Ishikawa (cell line): Measurements from ENCODE around the gene CCDC187.

ENCODE experiments used
- CEBPB ChIP-seq: IDR thresholded peaks from 2 replicates; pipeline ENCODE4 v1.6.1; 2012
- CREB1 ChIP-seq: IDR thresholded peaks from 2 replicates; pipeline ENCODE4 v1.6.1; 2012; ENCODE audit warnings: low read depth
- EGR1 ChIP-seq: IDR thresholded peaks from 2 replicates; pipeline ENCODE4 v1.6.1; 2012
- EP300 ChIP-seq: IDR thresholded peaks from 2 replicates; pipeline ENCODE4 v1.6.1; 2012; ENCODE audit warnings: borderline replicate concordance
- FOXM1 ChIP-seq: IDR thresholded peaks from 2 replicates; pipeline ENCODE4 v1.6.1; 2012; ENCODE audit warnings: low read depth, borderline replicate concordance
- NFIC ChIP-seq: IDR thresholded peaks from 2 replicates; pipeline ENCODE4 v1.6.1; 2012
- RAD21 ChIP-seq: IDR thresholded peaks from 2 replicates; pipeline ENCODE4 v1.6.1; 2012; ENCODE audit warnings: low read depth
- TAF1 ChIP-seq: IDR thresholded peaks from 2 replicates; pipeline ENCODE4 v1.6.1; 2012; ENCODE audit warnings: low read depth, mild to moderate bottlenecking
- TCF12 ChIP-seq: IDR thresholded peaks from 2 replicates; pipeline ENCODE4 v1.6.1; 2012; ENCODE audit warnings: low read depth
- TEAD4 ChIP-seq: IDR thresholded peaks from 2 replicates; pipeline ENCODE4 v1.6.1; 2012
- YY1 ChIP-seq: IDR thresholded peaks from 2 replicates; pipeline ENCODE4 v1.6.1; 2012; ENCODE audit warnings: low read depth
- ZBTB7A ChIP-seq: IDR thresholded peaks from 2 replicates; pipeline ENCODE4 v1.6.1; 2012; ENCODE audit warnings: low read depth
- TF ChIP-seq, protein P1 (sequence below): IDR thresholded peaks from 2 replicates; pipeline ENCODE4 v1.6.1; 2012
- TF ChIP-seq, protein P2 (sequence below): IDR thresholded peaks from 2 replicates; pipeline ENCODE4 v1.6.1; 2012
- TF ChIP-seq, protein P3 (sequence below): IDR thresholded peaks from 2 replicates; pipeline ENCODE4 v1.6.1; 2012; ENCODE audit warnings: low read depth, mild to moderate bottlenecking

Gene CCDC187

DNA sequence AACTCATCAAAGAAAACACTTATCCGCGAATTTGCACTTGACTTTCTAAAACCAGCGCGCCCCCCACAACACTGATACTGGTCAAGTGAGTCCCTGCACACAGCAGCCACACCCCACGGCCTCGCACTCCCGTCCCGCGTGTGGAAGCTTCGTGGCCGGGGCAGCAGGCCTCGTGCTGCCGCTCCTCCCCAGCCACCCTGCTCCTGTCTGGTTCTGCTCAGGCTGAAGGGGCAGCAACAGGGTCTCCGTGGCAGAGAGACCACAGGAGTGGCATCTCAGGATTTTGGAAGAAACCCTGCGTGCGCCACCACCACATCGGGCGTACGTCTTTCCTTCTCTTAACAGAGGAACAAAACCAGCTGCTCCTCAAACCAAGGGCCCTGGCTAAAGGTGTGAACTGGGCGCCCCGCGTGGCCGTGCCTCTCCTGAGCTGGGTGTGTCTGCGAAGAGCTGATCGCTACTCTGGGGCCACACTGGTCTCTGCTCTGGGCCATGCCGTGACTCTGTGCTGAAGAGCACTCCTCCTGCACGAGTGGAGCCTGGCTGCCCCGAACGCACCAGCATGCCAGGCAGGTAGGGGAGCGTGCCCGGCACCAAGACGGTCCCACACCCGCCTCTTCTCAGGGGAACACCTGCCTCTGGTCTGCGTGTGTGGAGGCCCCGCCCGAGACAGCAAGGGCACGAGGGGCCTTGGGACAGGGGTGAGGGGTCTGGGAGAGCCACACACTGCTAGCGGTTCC is 81.6 kb downstream of the CCDC187 start:
- TF ChIP-seq, protein P1, sequence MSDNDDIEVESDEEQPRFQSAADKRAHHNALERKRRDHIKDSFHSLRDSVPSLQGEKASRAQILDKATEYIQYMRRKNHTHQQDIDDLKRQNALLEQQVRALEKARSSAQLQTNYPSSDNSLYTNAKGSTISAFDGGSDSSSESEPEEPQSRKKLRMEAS = no peak
- TF ChIP-seq FOXM1 (no peak), EP300 (no peak), TAF1 (no peak), CEBPB (no peak), ZBTB7A (no peak), TEAD4 (no peak), TCF12 (no peak), NFIC (no peak), EGR1 (no peak), RAD21 (no peak), CREB1 (no peak)
- TF ChIP-seq, protein P2, sequence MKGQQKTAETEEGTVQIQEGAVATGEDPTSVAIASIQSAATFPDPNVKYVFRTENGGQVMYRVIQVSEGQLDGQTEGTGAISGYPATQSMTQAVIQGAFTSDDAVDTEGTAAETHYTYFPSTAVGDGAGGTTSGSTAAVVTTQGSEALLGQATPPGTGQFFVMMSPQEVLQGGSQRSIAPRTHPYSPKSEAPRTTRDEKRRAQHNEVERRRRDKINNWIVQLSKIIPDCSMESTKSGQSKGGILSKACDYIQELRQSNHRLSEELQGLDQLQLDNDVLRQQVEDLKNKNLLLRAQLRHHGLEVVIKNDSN = no peak

DNA sequence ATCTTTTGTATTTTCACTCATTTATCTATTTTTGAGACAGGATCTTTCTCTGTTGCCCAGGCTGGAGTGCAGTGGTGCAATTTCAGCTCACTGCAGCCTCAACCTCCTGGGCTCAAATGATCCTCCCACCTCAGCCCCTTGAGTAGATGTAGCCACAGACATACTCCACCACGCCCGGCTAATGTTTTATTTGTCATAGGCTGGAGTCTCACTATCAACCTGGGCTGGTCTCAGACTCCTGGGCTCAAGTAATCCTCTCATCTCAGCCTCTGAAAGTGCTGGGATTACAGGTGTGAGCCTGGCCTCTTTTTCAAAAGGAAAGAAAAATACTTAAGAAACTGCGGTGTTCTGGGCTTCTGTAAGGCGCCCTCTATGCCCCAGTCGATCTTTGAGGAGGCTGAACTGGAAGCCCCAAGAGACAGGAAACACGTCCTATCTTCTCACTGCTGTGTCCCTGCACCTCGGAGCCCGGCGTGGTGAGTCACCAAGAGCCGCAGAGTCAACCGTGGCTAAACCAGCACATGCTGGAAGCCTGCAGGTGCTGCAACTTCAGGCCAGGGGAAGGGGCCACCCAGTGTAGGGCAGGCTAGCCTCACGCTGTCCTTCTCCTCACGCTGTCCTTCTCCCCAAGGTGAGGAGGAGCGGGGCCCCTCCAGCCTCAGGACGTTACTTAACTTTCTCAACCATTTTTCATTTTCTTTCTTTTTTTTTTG is 83.7 kb downstream of the CCDC187 start:
- TF ChIP-seq TAF1 (no peak), FOXM1 (no peak), CEBPB (no peak), CREB1 (no peak), ZBTB7A (no peak), RAD21 (no peak), EP300 (no peak), TCF12 (no peak), YY1 (no peak)
- TF ChIP-seq, protein P3, sequence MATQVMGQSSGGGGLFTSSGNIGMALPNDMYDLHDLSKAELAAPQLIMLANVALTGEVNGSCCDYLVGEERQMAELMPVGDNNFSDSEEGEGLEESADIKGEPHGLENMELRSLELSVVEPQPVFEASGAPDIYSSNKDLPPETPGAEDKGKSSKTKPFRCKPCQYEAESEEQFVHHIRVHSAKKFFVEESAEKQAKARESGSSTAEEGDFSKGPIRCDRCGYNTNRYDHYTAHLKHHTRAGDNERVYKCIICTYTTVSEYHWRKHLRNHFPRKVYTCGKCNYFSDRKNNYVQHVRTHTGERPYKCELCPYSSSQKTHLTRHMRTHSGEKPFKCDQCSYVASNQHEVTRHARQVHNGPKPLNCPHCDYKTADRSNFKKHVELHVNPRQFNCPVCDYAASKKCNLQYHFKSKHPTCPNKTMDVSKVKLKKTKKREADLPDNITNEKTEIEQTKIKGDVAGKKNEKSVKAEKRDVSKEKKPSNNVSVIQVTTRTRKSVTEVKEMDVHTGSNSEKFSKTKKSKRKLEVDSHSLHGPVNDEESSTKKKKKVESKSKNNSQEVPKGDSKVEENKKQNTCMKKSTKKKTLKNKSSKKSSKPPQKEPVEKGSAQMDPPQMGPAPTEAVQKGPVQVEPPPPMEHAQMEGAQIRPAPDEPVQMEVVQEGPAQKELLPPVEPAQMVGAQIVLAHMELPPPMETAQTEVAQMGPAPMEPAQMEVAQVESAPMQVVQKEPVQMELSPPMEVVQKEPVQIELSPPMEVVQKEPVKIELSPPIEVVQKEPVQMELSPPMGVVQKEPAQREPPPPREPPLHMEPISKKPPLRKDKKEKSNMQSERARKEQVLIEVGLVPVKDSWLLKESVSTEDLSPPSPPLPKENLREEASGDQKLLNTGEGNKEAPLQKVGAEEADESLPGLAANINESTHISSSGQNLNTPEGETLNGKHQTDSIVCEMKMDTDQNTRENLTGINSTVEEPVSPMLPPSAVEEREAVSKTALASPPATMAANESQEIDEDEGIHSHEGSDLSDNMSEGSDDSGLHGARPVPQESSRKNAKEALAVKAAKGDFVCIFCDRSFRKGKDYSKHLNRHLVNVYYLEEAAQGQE = no peak
- TF ChIP-seq, protein P1 = no peak

DNA sequence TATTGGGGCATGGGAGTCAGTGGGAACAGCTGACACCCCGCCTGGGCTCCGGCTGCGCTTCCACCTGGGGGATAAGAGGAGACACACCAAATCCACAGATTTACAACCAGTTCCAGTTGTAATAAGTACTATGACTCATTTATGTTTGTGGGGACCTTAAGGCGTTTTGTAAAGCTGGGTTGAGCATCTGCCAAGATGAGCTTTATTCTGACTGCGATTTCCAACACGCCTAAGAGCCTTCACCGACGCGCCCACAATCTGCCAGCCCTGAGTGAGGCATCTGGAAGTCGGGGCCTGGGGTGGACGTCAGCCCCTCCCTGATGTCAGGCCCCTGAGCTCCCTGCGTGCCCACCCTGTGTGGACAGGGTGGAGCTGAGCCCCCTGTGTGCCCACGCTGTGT is 84.6 kb downstream of the CCDC187 start:
- TF ChIP-seq, protein P3 = no peak
- TF ChIP-seq TAF1 (no peak), TEAD4 (no peak), RAD21 (no peak), EP300 (no peak), CREB1 (no peak), CEBPB (no peak), YY1 (no peak), TCF12 (no peak), EGR1 (no peak), NFIC (no peak), ZBTB7A (no peak), FOXM1 (no peak)
- TF ChIP-seq, protein P1 = no peak
- TF ChIP-seq, protein P2 = no peak

DNA sequence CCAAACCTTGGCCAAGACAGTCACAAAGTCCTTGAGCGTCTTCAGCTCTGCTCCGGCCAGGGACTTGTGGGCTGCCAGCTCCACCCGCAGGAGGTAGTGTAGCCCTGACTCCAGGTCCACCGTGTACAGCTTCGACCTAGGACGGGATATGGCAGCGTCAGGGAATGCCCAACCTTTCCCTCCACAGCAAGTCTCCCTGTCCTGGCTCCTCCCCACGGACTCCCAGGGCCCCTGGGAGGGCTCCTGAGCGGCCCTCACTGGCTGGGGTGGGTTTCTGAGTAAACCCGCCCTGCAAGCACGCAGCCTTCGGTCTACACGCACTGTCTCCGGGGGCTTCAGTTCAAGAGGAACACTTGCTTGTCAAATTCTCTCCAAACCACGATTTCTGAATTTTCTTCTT is 85.2 kb downstream of the CCDC187 start:
- no peak for TF ChIP-seq RAD21
- no peak for TF ChIP-seq NFIC
- TF ChIP-seq CREB1 = no peak
- TF ChIP-seq CEBPB = no peak
- TF ChIP-seq YY1 = no peak
- TF ChIP-seq, protein P1 = no peak
- no peak for TF ChIP-seq FOXM1
- TF ChIP-seq, protein P3 = no peak
- no peak for TF ChIP-seq EGR1
- no peak for TF ChIP-seq TAF1
- TF ChIP-seq EP300 = no peak
- no peak for TF ChIP-seq ZBTB7A
- no peak for TF ChIP-seq TEAD4
- TF ChIP-seq TCF12 = no peak
- TF ChIP-seq, protein P2 = no peak
